Stimulated activated CD4-positive, alpha-beta T cell treated with anti-CD3 and anti-CD28 coated beads, Interleukin-4, amount 100 ng/mL, for 1 hour (primary cell): ENCODE measurements around the gene BCAS4.
"Not testable (repeated sequence)": the region's sequence is repeated elsewhere in the genome, so short reads cannot be mapped to it uniquely, and the experiment has no call there.

Experiments
- DNase-seq: peaks from one replicate; pipeline ENCODE4 v3.0.0-alpha.2; 2020

BCAS4 gene

GRCh38 chr20:50879649-50880550 lies 85.0 kb downstream of the BCAS4 start:
- no peak for DNase-seq

- DNase-seq, result not testable (repeated sequence)
These were observed 87.0 kb downstream of the BCAS4 start for GRCh38 chr20:50881759-50882424.

GRCh38 chr20:50883856-50884255 lies 89.0 kb downstream of the BCAS4 start:
- no peak for DNase-seq

GRCh38 chr20:50885068-50885467 lies 90.2 kb downstream of the BCAS4 start:
- DNase-seq, result no peak

- no peak for DNase-seq
These were observed 90.9 kb downstream of the BCAS4 start for GRCh38 chr20:50885781-50886180.

GRCh38 chr20:50886184-50886790 lies 91.4 kb downstream of the BCAS4 start:
- no peak for DNase-seq

GRCh38 chr20:50887576-50887975 lies 92.7 kb downstream of the BCAS4 start:
- no peak for DNase-seq

GRCh38 chr20:50891138-50891537 lies 96.3 kb downstream of the BCAS4 start:
- DNase-seq, result no peak

GRCh38 chr20:50892394-50892793 lies 97.5 kb downstream of the BCAS4 start:
- no peak for DNase-seq

- DNase-seq, result no peak
These were observed 98.8 kb downstream of the BCAS4 start for GRCh38 chr20:50893620-50894019.

- DNase-seq, result no peak
These were observed 100.4 kb downstream of the BCAS4 start for GRCh38 chr20:50895111-50895830.

GRCh38 chr20:50898475-50898874 lies 103.6 kb downstream of the BCAS4 start:
- DNase-seq, result no peak

- DNase-seq, result no peak
These were observed 105.4 kb downstream of the BCAS4 start for GRCh38 chr20:50900261-50900660.

- no peak for DNase-seq
These were observed 106.4 kb downstream of the BCAS4 start for GRCh38 chr20:50901301-50901700.

GRCh38 chr20:50903353-50904051 lies 108.6 kb downstream of the BCAS4 start:
- DNase-seq, result no peak

- DNase-seq, result no peak
These were observed 109.3 kb downstream of the BCAS4 start for GRCh38 chr20:50904067-50904570.

GRCh38 chr20:50909413-50909812 lies 114.6 kb downstream of the BCAS4 start:
- no peak for DNase-seq

GRCh38 chr20:50911030-50911429 lies 116.2 kb downstream of the BCAS4 start:
- DNase-seq, result no peak

GRCh38 chr20:50911716-50912115 lies 116.9 kb downstream of the BCAS4 start:
- no peak for DNase-seq

- DNase-seq, result no peak
These were observed 119.0 kb downstream of the BCAS4 start for GRCh38 chr20:50913690-50914375.

GRCh38 chr20:50915424-50915823 lies 120.6 kb downstream of the BCAS4 start:
- DNase-seq, result no peak

- DNase-seq, result no peak
These were observed 121.4 kb downstream of the BCAS4 start for GRCh38 chr20:50916257-50916656.
